HG03280 (cell line): ENCODE results near the gene SOX5.

ENCODE experiments used
- ATAC-seq: cut with Tn5 transposase; IDR thresholded peaks from one replicate; pipeline ENCODE4 v1.9.1; 2021; ENCODE audit warnings: mild to moderate bottlenecking, moderate library complexity; ENCODE audit not compliant: unreplicated experiment

Gene SOX5

GRCh38 chr12:23703051-23703450 is 246.4 kb downstream of the SOX5 start:
- ATAC-seq = no peak

GRCh38 chr12:23699031-23699430 is 250.4 kb downstream of the SOX5 start:
- no peak for ATAC-seq

- no peak for ATAC-seq
These were observed 254.6 kb downstream of the SOX5 start for GRCh38 chr12:23694920-23695319.

- no peak for ATAC-seq
These were observed 255.2 kb downstream of the SOX5 start for GRCh38 chr12:23694307-23694706.

- no peak for ATAC-seq
These were observed 261.5 kb downstream of the SOX5 start for GRCh38 chr12:23687947-23688346.

GRCh38 chr12:23686095-23686494 is 263.4 kb downstream of the SOX5 start:
- no peak for ATAC-seq

GRCh38 chr12:23684121-23684520 is 265.3 kb downstream of the SOX5 start:
- ATAC-seq = no peak

GRCh38 chr12:23681237-23681636 is 268.2 kb downstream of the SOX5 start:
- ATAC-seq = no peak

- ATAC-seq = no peak
These were observed 275.4 kb downstream of the SOX5 start for GRCh38 chr12:23674064-23674463.

- ATAC-seq = no peak
These were observed 277.6 kb downstream of the SOX5 start for GRCh38 chr12:23671881-23672280.

- no peak for ATAC-seq
These were observed 278.8 kb downstream of the SOX5 start for GRCh38 chr12:23670684-23671083.

- ATAC-seq = no peak
These were observed 279.8 kb downstream of the SOX5 start for GRCh38 chr12:23669691-23670090.

- ATAC-seq = no peak
These were observed 282.6 kb downstream of the SOX5 start for GRCh38 chr12:23666866-23667265.

- no peak for ATAC-seq
These were observed 286.5 kb downstream of the SOX5 start for GRCh38 chr12:23662966-23663365.

GRCh38 chr12:23659131-23659530 is 290.3 kb downstream of the SOX5 start:
- no peak for ATAC-seq

GRCh38 chr12:23657598-23657997 is 291.9 kb downstream of the SOX5 start:
- ATAC-seq = no peak

- no peak for ATAC-seq
These were observed 293.6 kb downstream of the SOX5 start for GRCh38 chr12:23655884-23656283.

- ATAC-seq = no peak
These were observed 294.4 kb downstream of the SOX5 start for GRCh38 chr12:23655112-23655511.

GRCh38 chr12:23648546-23648945 is 300.9 kb downstream of the SOX5 start:
- no peak for ATAC-seq

GRCh38 chr12:23640754-23641153 is 308.7 kb downstream of the SOX5 start:
- no peak for ATAC-seq

GRCh38 chr12:23634344-23634743 is 315.1 kb downstream of the SOX5 start:
- ATAC-seq = no peak

GRCh38 chr12:23631786-23632377 is 317.6 kb downstream of the SOX5 start:
- no peak for ATAC-seq

- ATAC-seq = no peak
These were observed 318.9 kb downstream of the SOX5 start for GRCh38 chr12:23630524-23630923.
